Panc1 (cell line): ENCODE data around the gene CLDN5. TPM values are rescaled to one million over a fixed set of nuclear protein-coding genes. Genes with fewer than 3 reads are reported as not detected.

Experiments
- ATAC-seq: fragments of 200-7000 bp; cut with Tn5 transposase; 2 replicates; pipeline ENCODE4 v1.9.1; 2020; ENCODE audit warnings: mild to moderate bottlenecking, moderate library complexity
- BruUV-seq: library from RNA; stranded (reverse); fragments of 400-500 nt; replicated peaks from 2 replicates; lab custom pipeline; 2021; lab: Mats Ljungman, UMichigan
- CTCF ChIA-PET: fragments of 300-600 bp; sonication (Branson Sonifier 250); formaldehyde crosslinking; loops from one replicate; lab custom pipeline; 2022; ENCODE audit warnings: antibody characterized with exemption; lab: Charles Lee
- POLR2A ChIA-PET: fragments of 300-600 bp; sonication (Branson Sonifier 250); formaldehyde crosslinking; loops from one replicate; lab custom pipeline; 2022; ENCODE audit warnings: antibody characterized with exemption; lab: Charles Lee
- DNase-seq: peaks from one replicate; pipeline ENCODE4 v3.0.0-alpha.2; 2010; ENCODE audit warnings: low read depth, low spot score
- H3K27ac ChIP-seq: 2 replicates; pipeline ENCODE4 v1.5.1; 2011; ENCODE audit warnings: mild to moderate bottlenecking, low read length, inconsistent platforms
- H3K27me3 ChIP-seq: fragments of 200-500 bp; sonication (Bioruptor generic); 2 replicates; pipeline ENCODE4 v1.6.0; 2014; ENCODE audit warnings: low read length, inconsistent platforms; ENCODE audit not compliant: control insufficient read depth, insufficient read depth
- H3K36me3 ChIP-seq: fragments of 200-500 bp; sonication (Bioruptor generic); 2 replicates; pipeline ENCODE4 v1.5.1; 2014; ENCODE audit warnings: inconsistent platforms, mild to moderate bottlenecking, low read length, moderate library complexity; ENCODE audit not compliant: control insufficient read depth, insufficient read depth
- H3K4me1 ChIP-seq: 2 replicates; pipeline ENCODE4 v1.5.1; 2011; ENCODE audit warnings: inconsistent platforms, mild to moderate bottlenecking, low read length, moderate library complexity; ENCODE audit not compliant: control insufficient read depth, insufficient read depth
- H3K4me3 ChIP-seq, 2 experiments: 2 replicates each; pipeline ENCODE4 v1.5.1; 2011 to 2012; ENCODE audit warnings: low read depth in 2 of 2, low read length in 2 of 2, mild to moderate bottlenecking in 2 of 2, inconsistent platforms in 1 of 2, moderate library complexity in 1 of 2
- H3K9me3 ChIP-seq: fragments of 200-500 bp; sonication (Bioruptor generic); 2 replicates; pipeline ENCODE4 v1.5.1; 2014; ENCODE audit warnings: low read depth, mild to moderate bottlenecking, inconsistent platforms, low read length, moderate library complexity; ENCODE audit not compliant: control insufficient read depth, insufficient read depth
- CTCF ChIP-seq: fragments of 450-650 bp; IDR thresholded peaks from 2 replicates; pipeline ENCODE4 v1.5.1; 2017; ENCODE audit warnings: mild to moderate bottlenecking
- POLR2AphosphoS5 ChIP-seq: IDR thresholded peaks from 2 replicates; pipeline ENCODE4 v1.6.1; 2012; ENCODE audit warnings: mild to moderate bottlenecking, low read depth, low read length, moderate library complexity
- REST ChIP-seq, 2 experiments: IDR thresholded peaks; 2 replicates each; pipeline ENCODE4 v1.6.1; 2011 to 2012; ENCODE audit warnings: low read depth in 2 of 2, control low read depth in 1 of 2, low read length in 1 of 2, mild to moderate bottlenecking in 1 of 2, moderate library complexity in 1 of 2; ENCODE audit not compliant: insufficient read depth in 1 of 2
- SIN3A ChIP-seq: IDR thresholded peaks from 2 replicates; pipeline ENCODE4 v1.6.1; 2012; ENCODE audit warnings: low read depth, mild to moderate bottlenecking, low read length, moderate library complexity, borderline replicate concordance; ENCODE audit not compliant: insufficient read depth
- TCF7L2 ChIP-seq: IDR thresholded peaks from 2 replicates; pipeline ENCODE4 v1.6.1; 2011; ENCODE audit warnings: mild to moderate bottlenecking, low read depth, low read length, inconsistent platforms
- in situ Hi-C: cut with HindIII; loops from 2 replicates; pipeline ENCODE4 v1.10.0; 2016; ENCODE audit warnings: low sequenced_read_pairs, low pct_unique_long_range_greater_than_20kb
- intact Hi-C: fragments of 100-400 bp; cut with micrococcal nuclease; formaldehyde crosslinking; loops from one replicate; pipeline ENCODE4 v1.10.0; 2022; ENCODE audit not compliant: unreplicated experiment
- total RNA-seq: library from RNA; stranded (reverse); gene quantifications from one replicate; pipeline ENCODE4 v1.2.1, GENCODE V29; 2021; ENCODE audit not compliant: unreplicated experiment

The CLDN5 gene
- total RNA-seq, 1 experiment from 2014 or later, result 0.18 TPM

GRCh38 chr22:19519041-19519926 is 4.9 kb downstream of the CLDN5 start:
- ATAC-seq (no peak), DNase-seq (no peak)
- intact Hi-C loops, result no loop called here
- Histone ChIP-seq H3K9me3 (no peaks in the 10 kb centered on the region), H3K4me1 (no peaks in the 10 kb centered on the region), H3K4me3 (no peak overlapping the region), H3K27ac (no peak overlapping the region), H3K36me3 (no peaks in the 10 kb centered on the region), H3K27me3 (no peaks in the 10 kb centered on the region)
- in situ Hi-C loops, result no loop called here
- BruUV-seq, result no TSS peak
- TF ChIP-seq REST (IDR thresholded peaks at IDR 0.05; ENCODE audit: insufficient read depth in 1 of 2, low read depth in 2 of 2, low read length in 1 of 2) (no peak), TCF7L2 (no peak), CTCF (no peak), POLR2AphosphoS5 (no peak), SIN3A (no peak)
- CTCF ChIA-PET, result no interaction called here
- POLR2A ChIA-PET, result interaction anchor here (0.6 kb wide), 1 partner anchor 66 kb away, joined by 3 read pairs; no protein-coding TSS in a partner anchor

- BruUV-seq, result no TSS peak
- DNase-seq, result no peak
- H3K27ac ChIP-seq, result no peak overlapping the region
- in situ Hi-C loops, result no loop called here
- H3K4me3 ChIP-seq, result no peak overlapping the region
- no peaks in the 10 kb centered on the region for H3K27me3 ChIP-seq
- H3K36me3 ChIP-seq, result no peaks in the 10 kb centered on the region
- no peaks in the 10 kb centered on the region for H3K4me1 ChIP-seq
- ATAC-seq, result no peak
- TF ChIP-seq CTCF, result no peak
- TF ChIP-seq SIN3A, result no peak
- no peak for TF ChIP-seq REST (IDR thresholded peaks at IDR 0.05; ENCODE audit: insufficient read depth in 1 of 2, low read depth in 2 of 2, low read length in 1 of 2)
- TF ChIP-seq TCF7L2, result no peak
- TF ChIP-seq POLR2AphosphoS5, result no peak
- no peaks in the 10 kb centered on the region for H3K9me3 ChIP-seq
- ChIA-PET POLR2A (no interaction called here), CTCF (no interaction called here)
- intact Hi-C loops, result no loop called here
Observed at GRCh38 chr22:19518635-19519034, 5.6 kb downstream of the CLDN5 start.
